ENCODE results near the gene ENAH.
"Not testable (repeated sequence)": the region's sequence is repeated elsewhere in the genome, so short reads cannot be mapped to it uniquely, and the experiment has no call there.

ENAH gene

GRCh38 chr1:225479341-225479740, 173.6 kb downstream of the ENAH start:
- Mint-ChIP-seq H3K27me3 (no peaks in the 10 kb centered on the region), H3K4me1 (peaks cover 26% of the 10 kb centered on the region), H3K27ac (no peak overlapping the region), H3K36me3 (no peaks in the 10 kb centered on the region), H3K9me3 (no peaks in the 10 kb centered on the region), H3K4me3 (no peak overlapping the region)

- Mint-ChIP-seq H3K9me3 (no peaks in the 10 kb centered on the region), H3K27ac (no peak overlapping the region), H3K27me3 (no peaks in the 10 kb centered on the region), H3K4me3 (no peak overlapping the region), H3K36me3 (no peaks in the 10 kb centered on the region), H3K4me1 (peaks cover 38% of the 10 kb centered on the region)
Measured at GRCh38 chr1:225477296-225477911, 175.5 kb downstream of the ENAH start.

GRCh38 chr1:225476538-225476988, 176.4 kb downstream of the ENAH start:
- H3K36me3 Mint-ChIP-seq, result no peaks in the 10 kb centered on the region
- H3K4me1 Mint-ChIP-seq, result peaks cover 38% of the 10 kb centered on the region

GRCh38 chr1:225476100-225476511, 176.8 kb downstream of the ENAH start:
- Mint-ChIP-seq H3K36me3 (no peaks in the 10 kb centered on the region), H3K27me3 (no peaks in the 10 kb centered on the region), H3K4me1 (peaks cover 38% of the 10 kb centered on the region), H3K9me3 (no peaks in the 10 kb centered on the region), H3K4me3 (no peak overlapping the region), H3K27ac (no peak overlapping the region)

More at GRCh38 chr1:225476538-225476988, 176.4 kb downstream of the ENAH start:
- Mint-ChIP-seq H3K9me3 (no peaks in the 10 kb centered on the region), H3K27ac (peak overlapping the region; percentile 3), H3K4me3 (no peak overlapping the region), H3K27me3 (no peaks in the 10 kb centered on the region)

GRCh38 chr1:225474986-225475820, 177.7 kb downstream of the ENAH start:
- Mint-ChIP-seq H3K36me3 (no peaks in the 10 kb centered on the region), H3K27ac (no peak overlapping the region), H3K4me3 (no peak overlapping the region), H3K4me1 (peaks cover 38% of the 10 kb centered on the region), H3K27me3 (no peaks in the 10 kb centered on the region), H3K9me3 (no peaks in the 10 kb centered on the region)

- Mint-ChIP-seq H3K36me3 (no peaks in the 10 kb centered on the region), H3K4me3 (no peak overlapping the region), H3K27me3 (no peaks in the 10 kb centered on the region), H3K27ac (no peak overlapping the region), H3K9me3 (no peaks in the 10 kb centered on the region), H3K4me1 (peaks cover 38% of the 10 kb centered on the region)
Measured at GRCh38 chr1:225474439-225474985, 178.4 kb downstream of the ENAH start.

- not testable (repeated sequence) for H3K9me3 Mint-ChIP-seq, H3K36me3 Mint-ChIP-seq, H3K27me3 Mint-ChIP-seq
- H3K4me1 Mint-ChIP-seq, result peaks cover 39% of the 10 kb centered on the region
- H3K27ac Mint-ChIP-seq, result peak overlapping the region; percentile 51
- H3K4me3 Mint-ChIP-seq, result peak overlapping the region; percentile 31
Measured at GRCh38 chr1:225473676-225474438, 179.1 kb downstream of the ENAH start.

GRCh38 chr1:225473266-225473665, 179.7 kb downstream of the ENAH start:
- not testable (repeated sequence) for H3K9me3 Mint-ChIP-seq, H3K27me3 Mint-ChIP-seq, H3K36me3 Mint-ChIP-seq
- peak overlapping the region; percentile 51 for H3K27ac Mint-ChIP-seq
- H3K4me3 Mint-ChIP-seq, result peak overlapping the region; percentile 31
- H3K4me1 Mint-ChIP-seq, result peaks cover 44% of the 10 kb centered on the region

- H3K36me3 Mint-ChIP-seq, result no peaks in the 10 kb centered on the region
- H3K4me3 Mint-ChIP-seq, result no peak overlapping the region
- peaks cover 39% of the 10 kb centered on the region for H3K4me1 Mint-ChIP-seq
- H3K9me3 Mint-ChIP-seq, result no peaks in the 10 kb centered on the region
- no peak overlapping the region for H3K27ac Mint-ChIP-seq
- H3K27me3 Mint-ChIP-seq, result no peaks in the 10 kb centered on the region
Measured at GRCh38 chr1:225471453-225472301, 181.2 kb downstream of the ENAH start.

- Mint-ChIP-seq H3K36me3 (no peaks in the 10 kb centered on the region), H3K9me3 (no peaks in the 10 kb centered on the region), H3K27me3 (no peaks in the 10 kb centered on the region), H3K4me1 (peaks cover 39% of the 10 kb centered on the region), H3K27ac (no peak overlapping the region), H3K4me3 (no peak overlapping the region)
Measured at GRCh38 chr1:225471109-225471452, 181.8 kb downstream of the ENAH start.

GRCh38 chr1:225470211-225471108, 182.5 kb downstream of the ENAH start:
- no peak overlapping the region for H3K27ac Mint-ChIP-seq
- peaks cover 43% of the 10 kb centered on the region for H3K4me1 Mint-ChIP-seq
- H3K27me3 Mint-ChIP-seq, result no peaks in the 10 kb centered on the region
- H3K36me3 Mint-ChIP-seq, result no peaks in the 10 kb centered on the region
- no peak overlapping the region for H3K4me3 Mint-ChIP-seq
- H3K9me3 Mint-ChIP-seq, result no peaks in the 10 kb centered on the region

GRCh38 chr1:225469051-225469450, 183.9 kb downstream of the ENAH start:
- Mint-ChIP-seq H3K27ac (peak overlapping the region; percentile 27), H3K36me3 (no peaks in the 10 kb centered on the region), H3K4me1 (peaks cover 40% of the 10 kb centered on the region), H3K9me3 (no peaks in the 10 kb centered on the region), H3K27me3 (no peaks in the 10 kb centered on the region), H3K4me3 (peak overlapping the region; percentile 92)

GRCh38 chr1:225468270-225469020, 184.5 kb downstream of the ENAH start:
- H3K4me3 Mint-ChIP-seq, result peak overlapping the region; percentile 92
- no peaks in the 10 kb centered on the region for H3K27me3 Mint-ChIP-seq
- no peaks in the 10 kb centered on the region for H3K9me3 Mint-ChIP-seq
- peak overlapping the region; percentile 99 for H3K27ac Mint-ChIP-seq
- H3K36me3 Mint-ChIP-seq, result no peaks in the 10 kb centered on the region
- H3K4me1 Mint-ChIP-seq, result peaks cover 41% of the 10 kb centered on the region
